HG02970 (cell line): ENCODE results near the gene IKBKE.

ENCODE experiments used
- ATAC-seq: cut with Tn5 transposase; IDR thresholded peaks from one replicate; pipeline ENCODE4 v1.9.1; 2021; ENCODE audit warnings: mild to moderate bottlenecking, moderate library complexity, moderate number of reproducible peaks; ENCODE audit not compliant: unreplicated experiment, low FRiP score

IKBKE gene

DNA sequence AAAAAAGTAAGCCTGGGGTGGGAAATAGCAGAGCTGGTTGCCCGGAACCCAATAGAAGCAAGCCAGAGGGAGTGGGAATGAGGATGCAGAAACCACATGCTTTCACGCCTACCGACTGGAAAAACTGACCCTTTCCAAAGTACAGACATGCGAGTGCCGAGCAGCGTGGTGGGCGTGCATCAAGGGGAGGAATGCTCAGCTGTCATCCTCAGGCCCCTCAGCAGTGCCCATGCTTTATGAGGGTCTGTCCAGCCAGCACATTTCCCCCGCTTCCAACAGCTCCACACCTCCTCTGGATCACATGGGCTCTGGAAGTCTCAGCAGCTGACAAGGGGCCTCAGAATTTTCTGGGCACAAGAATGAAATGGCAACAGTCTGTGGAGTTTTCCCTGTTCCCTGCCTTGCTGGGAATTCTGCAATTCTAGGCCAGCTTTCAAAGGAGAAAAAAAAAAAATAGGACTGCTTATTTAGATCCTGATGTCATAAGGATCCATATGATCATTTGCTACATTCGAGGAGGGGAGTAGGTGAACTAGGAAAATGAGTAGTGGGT lies 19.1 kb upstream of the IKBKE start:
- ATAC-seq = no peak

DNA sequence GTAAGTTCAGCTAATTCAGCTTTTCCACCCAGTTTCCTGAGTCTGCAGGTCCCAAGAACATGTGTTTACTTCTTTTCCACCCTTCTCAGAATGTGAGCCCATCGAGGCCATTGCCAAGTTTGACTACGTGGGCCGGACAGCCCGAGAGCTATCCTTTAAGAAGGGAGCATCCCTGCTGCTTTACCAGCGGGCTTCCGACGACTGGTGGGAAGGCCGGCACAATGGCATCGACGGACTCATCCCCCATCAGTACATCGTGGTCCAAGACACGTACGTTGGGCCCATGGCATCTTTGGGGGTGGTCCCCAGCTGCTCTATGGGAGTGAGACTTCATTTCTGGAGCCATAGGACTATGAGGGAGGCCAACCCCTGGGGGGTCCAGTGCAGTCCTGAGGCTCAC lies 17.2 kb upstream of the IKBKE start:
- no peak for ATAC-seq

DNA sequence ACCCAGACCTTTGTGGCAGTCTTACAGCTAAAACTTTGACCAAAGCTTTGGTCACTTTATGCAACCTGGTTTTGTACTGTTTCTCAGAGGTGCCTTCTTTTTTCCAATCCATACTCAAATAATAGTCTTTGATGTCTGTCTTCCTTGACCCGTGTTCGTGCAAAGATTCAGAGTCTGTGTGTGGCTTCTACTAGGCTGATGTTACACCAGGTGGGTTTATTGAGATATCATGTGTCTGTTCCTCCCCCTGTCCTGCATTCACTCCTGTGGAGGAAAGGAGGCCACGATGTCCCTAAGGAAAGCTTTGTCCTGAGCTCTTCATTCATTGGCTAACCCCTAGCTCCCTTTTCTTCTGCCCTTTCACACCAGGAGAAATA lies 15.0 kb upstream of the IKBKE start:
- ATAC-seq = no peak

DNA sequence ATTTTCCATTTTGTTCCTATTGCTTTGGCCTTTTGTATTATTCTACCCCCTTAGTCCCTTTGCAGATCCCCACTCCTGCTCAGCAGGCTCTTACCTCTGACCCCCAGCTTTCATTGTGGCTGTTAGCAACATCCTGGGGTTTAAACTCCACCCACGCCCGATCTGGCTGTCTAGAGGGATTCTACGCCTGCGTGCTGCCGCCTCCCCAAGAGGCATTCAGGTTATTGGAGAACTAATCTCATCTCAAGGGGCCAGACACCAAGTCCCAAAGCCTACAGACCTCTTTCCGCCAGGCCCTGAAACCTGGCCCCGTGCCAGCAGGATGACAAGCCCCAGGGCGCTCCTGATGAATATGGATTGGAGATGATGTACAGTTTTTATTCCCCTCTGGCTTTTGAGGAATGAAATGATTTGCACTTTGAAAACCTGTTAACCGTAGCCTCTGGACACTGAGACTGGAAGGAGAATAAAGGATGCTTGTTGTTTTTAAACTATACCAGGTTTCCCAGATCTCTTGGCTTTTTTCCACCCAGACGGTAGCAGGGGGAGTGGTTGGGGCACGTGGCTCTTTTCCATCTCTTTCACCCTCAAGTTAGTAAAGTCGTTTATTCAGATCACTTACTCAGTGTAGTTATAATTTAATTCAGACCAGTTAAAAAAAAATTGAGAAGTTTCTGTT lies 14.5 kb upstream of the IKBKE start:
- no peak for ATAC-seq

DNA sequence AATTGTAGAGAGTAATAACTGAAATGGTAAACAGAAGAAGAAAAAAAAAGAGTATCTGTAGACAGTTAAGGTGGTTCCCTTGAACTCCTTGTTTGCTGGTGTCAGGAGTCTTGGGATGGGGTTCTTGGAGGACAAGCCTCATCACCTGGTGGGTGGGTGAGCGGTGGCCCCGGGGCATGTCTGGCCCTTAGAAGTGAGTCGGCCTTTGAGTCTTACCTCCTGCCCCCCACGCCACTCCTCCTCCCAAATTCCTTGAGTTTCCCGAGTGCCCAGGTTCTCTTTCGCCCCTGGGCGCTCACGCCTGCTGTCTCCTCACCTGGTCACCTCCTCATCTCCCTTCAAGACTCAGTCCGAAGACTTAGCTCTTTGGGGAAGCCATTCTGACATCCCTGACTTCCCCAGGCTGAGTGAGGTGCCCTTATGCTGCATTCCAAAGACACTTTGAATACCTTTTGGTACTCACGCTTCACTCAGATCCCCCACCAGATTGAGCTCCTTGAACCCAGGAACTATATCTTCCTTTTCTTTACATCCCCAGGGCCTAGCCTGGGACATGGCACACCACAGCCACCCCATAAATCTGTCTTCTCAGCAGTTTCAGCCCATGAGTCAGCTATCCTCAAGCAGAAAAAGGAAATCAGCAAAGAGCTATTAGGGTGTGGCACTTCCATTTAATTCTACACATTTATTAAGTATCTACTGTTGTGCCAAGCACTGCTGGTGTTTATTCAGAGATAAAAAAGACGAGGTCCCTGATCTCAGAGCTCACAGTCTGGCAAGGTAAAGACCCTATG lies 13.5 kb upstream of the IKBKE start:
- ATAC-seq = no peak

GRCh38 chr1:206457408-206458120 lies 12.7 kb upstream of the IKBKE start:
- ATAC-seq = no peak

DNA sequence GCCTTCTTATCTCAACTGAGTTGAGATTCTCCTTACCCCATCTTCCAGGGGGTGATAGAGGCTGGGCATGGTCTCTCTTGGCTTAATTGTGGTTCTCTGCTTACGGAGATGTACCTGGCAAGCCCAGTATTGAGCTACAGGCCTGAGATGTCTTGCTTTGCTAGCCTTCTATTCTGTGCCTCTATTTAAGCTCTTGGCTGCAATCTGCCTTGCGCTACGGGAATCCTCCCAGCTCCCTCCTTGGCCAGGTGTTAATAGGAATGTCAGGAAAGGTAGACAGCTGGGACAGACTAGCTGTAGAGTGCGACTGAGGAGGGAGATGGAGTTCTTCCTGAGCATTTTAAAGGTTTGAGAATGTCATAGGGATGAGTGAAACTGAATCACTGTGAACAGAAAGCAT lies 10.6 kb upstream of the IKBKE start:
- ATAC-seq = no peak

- no peak for ATAC-seq
These were observed 9.3 kb upstream of the IKBKE start for GRCh38 chr1:206460836-206461426.

- ATAC-seq = no peak
These were observed 8.4 kb upstream of the IKBKE start for GRCh38 chr1:206461602-206462455.

- ATAC-seq = no peak
These were observed 7.1 kb upstream of the IKBKE start for GRCh38 chr1:206463137-206463536.

DNA sequence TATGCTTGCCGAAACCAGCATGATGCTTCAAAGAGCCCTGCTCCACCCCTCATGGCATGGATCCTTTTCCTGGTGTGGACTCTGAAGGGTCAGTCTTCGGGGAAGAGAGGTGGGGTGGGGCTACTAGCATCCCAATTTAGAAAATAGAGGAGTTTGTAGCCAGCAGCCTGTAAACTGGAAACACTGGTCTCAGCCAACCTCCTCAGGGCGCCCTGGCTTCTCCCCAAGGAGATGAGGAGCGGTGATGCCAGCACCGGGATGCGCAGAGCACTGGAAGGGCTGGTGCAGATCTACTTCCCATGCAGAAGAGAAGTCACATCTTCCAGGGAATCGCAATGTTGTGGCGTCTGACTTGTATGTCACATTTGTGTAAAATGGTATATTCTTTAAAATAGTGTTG lies 6.4 kb upstream of the IKBKE start:
- ATAC-seq = no peak

- no peak for ATAC-seq
These were observed 5.8 kb upstream of the IKBKE start for GRCh38 chr1:206464456-206464964.

- ATAC-seq = no peak
These were observed 4.3 kb upstream of the IKBKE start for GRCh38 chr1:206465951-206466350.

DNA sequence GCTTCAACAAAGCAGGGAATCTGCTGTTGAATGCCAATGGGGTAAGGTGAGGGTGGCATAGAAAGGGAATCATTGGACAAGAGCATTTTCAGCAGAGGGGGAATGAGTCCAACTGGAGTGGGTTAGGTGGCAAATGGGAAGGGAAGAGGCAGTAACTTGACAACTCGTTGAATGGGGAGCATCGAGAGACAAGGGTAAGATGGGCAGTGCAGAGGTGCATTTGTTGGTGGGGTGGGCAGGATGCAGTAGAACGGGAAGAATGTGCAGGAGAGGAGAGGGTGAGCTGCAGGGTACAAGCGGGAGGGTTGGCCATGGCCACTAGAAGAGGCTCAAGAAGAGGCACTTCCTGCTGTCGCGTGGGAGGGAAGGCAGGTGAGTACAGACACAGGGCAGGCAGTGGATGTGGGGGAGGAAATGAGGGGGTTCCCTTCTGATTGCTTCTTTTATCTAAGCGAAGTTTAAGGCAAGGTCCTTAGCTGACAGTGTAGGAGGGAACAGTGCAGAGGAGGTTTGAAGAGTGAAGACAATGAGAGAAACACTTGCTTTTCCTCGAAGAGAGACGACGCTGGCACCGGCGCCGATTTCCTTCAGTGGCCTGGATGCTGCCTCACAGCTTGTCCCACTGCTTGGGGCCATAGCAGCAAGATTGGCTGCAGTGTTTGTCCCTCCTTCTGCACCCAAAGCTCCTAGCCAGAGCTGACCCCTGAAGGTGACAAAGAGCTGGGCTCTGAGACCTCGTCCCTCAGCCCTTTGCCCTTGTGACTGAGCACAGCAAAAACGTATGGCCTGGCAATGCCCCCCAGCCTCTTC lies 3.2 kb upstream of the IKBKE start:
- no peak for ATAC-seq

GRCh38 chr1:206467915-206468314 lies 2.4 kb upstream of the IKBKE start:
- ATAC-seq = no peak

GRCh38 chr1:206468571-206468970 lies 1.7 kb upstream of the IKBKE start:
- no peak for ATAC-seq

DNA sequence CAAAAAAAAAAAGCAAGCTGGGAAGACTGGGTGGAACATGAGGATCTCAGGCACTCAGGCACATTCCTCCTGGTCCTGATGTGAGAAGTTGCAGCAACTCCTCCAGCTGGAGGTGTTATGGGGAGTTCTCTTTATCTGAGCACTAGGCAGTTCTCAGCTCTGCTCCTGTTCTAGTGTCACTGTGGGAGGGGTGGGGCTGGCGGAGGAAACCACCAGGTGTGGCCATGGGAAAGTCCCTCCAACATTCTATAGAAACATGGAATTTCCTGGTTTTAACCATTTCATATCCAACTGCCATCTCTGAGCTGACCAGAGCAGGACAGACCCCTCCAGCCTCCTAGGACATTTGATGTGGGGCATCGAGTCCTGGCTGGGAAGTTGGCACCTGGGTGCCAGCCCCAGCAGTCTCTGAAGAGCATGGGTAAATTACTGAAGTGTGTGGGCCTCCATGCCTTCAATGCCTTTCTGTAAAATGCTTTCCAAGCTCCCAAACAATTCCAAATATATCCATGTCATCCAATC lies 804 bp upstream of the IKBKE start:
- no peak for ATAC-seq

DNA sequence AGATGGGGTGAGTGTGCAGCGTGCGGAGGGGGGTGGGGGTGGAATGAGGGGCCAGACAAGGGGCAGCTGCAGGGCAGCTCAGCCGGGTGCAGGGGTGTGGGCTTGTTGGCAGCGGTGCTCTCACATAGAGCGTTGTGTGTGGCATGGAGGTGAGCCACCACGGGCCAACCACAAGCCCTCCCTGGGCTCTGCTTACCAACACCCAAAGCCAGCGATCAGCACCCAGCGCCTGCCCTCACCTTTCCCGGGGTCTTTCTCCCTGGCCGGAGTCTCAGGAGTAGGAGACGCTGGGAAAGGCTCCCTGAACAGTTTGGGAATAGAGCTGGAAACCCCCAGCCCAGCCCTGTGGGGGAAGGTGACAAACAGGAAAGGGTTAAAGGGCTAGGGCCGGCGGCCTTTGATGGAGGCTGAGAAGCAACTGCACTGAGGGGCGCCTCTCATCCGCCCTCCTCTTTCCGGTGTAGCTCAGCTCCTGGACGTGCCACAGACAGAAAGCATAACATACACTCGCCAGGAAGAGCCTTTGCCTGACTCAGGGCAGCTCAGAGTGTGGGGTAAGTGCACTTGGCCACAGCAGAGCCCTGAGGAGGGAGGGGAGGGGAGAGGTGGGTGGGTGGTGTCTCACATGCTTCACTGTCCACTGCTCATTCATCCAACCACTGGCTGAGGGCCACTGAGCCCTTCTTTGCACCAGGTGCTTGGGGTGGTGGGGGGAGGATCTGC lies 577 bp downstream of the IKBKE start:
- no peak for ATAC-seq
